Measurements from ENCODE around the gene TSR2. TPM values are rescaled to one million over a fixed set of nuclear protein-coding genes. Genes with fewer than 3 reads are reported as not detected.

TSR2 gene
- total RNA-seq, 2 experiments from 2014 or later: 36.3 to 36.5 TPM

- Mint-ChIP-seq H3K36me3 (ENCODE audit: low read depth) (no peaks in the 10 kb centered on the region), H3K4me1 (ENCODE audit: low read depth) (no peaks in the 10 kb centered on the region), H3K27me3 (no peaks in the 10 kb centered on the region), H3K27ac (no peak overlapping the region), H3K4me3 (no peak overlapping the region), H3K9me3 (no peaks in the 10 kb centered on the region)
- Histone ChIP-seq H3K36me3 (ENCODE audit: insufficient read depth, low read length) (no peaks in the 10 kb centered on the region), H3K4me1 (ENCODE audit: insufficient read depth, low read length) (no peaks in the 10 kb centered on the region), H3K27me3 (ENCODE audit: control insufficient read depth in 1 of 2, insufficient read depth in 2 of 2, low read length in 2 of 2) (no peaks in the 10 kb centered on the region), H3K4me3 (ENCODE audit: low read length) (no peak overlapping the region), H3K27ac (ENCODE audit: low read depth in 1 of 2, low read length in 2 of 2) (no peak overlapping the region), H3K9me3 (ENCODE audit: control insufficient read depth in 1 of 2, insufficient read depth in 1 of 2, low read length in 2 of 2) (no peaks in the 10 kb centered on the region)
- DNase-seq (no peak), ATAC-seq (ENCODE audit: poor library complexity) (no peak)
- ChIA-PET POLR2A (no interaction called here), CTCF (no interaction called here)
- TF ChIP-seq CTCF (IDR thresholded peaks at IDR 0.05): no peak
- intact Hi-C loops (cut with DNase I, micrococcal nuclease): no loop called here
These were observed 39.2 kb downstream of the TSR2 start for GRCh38 chrX:54479136-54480111.

- ChIA-PET CTCF (no interaction called here), POLR2A (no interaction called here)
- Histone ChIP-seq H3K4me1 (ENCODE audit: insufficient read depth, low read length) (no peaks in the 10 kb centered on the region), H3K4me3 (ENCODE audit: low read length) (no peak overlapping the region), H3K27me3 (ENCODE audit: control insufficient read depth in 1 of 2, insufficient read depth in 2 of 2, low read length in 2 of 2) (no peaks in the 10 kb centered on the region), H3K36me3 (ENCODE audit: insufficient read depth, low read length) (no peaks in the 10 kb centered on the region), H3K27ac (ENCODE audit: low read depth in 1 of 2, low read length in 2 of 2) (no peak overlapping the region), H3K9me3 (ENCODE audit: control insufficient read depth in 1 of 2, insufficient read depth in 1 of 2, low read length in 2 of 2) (no peaks in the 10 kb centered on the region)
- Mint-ChIP-seq H3K9me3 (no peaks in the 10 kb centered on the region), H3K4me1 (ENCODE audit: low read depth) (no peaks in the 10 kb centered on the region), H3K4me3 (no peak overlapping the region), H3K27ac (no peak overlapping the region), H3K27me3 (no peaks in the 10 kb centered on the region), H3K36me3 (ENCODE audit: low read depth) (no peaks in the 10 kb centered on the region)
- TF ChIP-seq CTCF (IDR thresholded peaks at IDR 0.05): no peak
- ATAC-seq (ENCODE audit: poor library complexity) (no peak), DNase-seq (no peak)
- intact Hi-C loops (cut with DNase I, micrococcal nuclease): no loop called here
These were observed 42.8 kb downstream of the TSR2 start for GRCh38 chrX:54482839-54483593.

GRCh38 chrX:54483946-54484345 is 43.7 kb downstream of the TSR2 start:
- Histone ChIP-seq H3K9me3 (ENCODE audit: control insufficient read depth in 1 of 2, insufficient read depth in 1 of 2, low read length in 2 of 2) (no peaks in the 10 kb centered on the region), H3K36me3 (ENCODE audit: insufficient read depth, low read length) (no peaks in the 10 kb centered on the region), H3K4me3 (ENCODE audit: low read length) (no peak overlapping the region), H3K27ac (ENCODE audit: low read depth in 1 of 2, low read length in 2 of 2) (no peak overlapping the region), H3K27me3 (ENCODE audit: control insufficient read depth in 1 of 2, insufficient read depth in 2 of 2, low read length in 2 of 2) (no peaks in the 10 kb centered on the region), H3K4me1 (ENCODE audit: insufficient read depth, low read length) (no peaks in the 10 kb centered on the region)
- intact Hi-C loops (cut with DNase I, micrococcal nuclease): no loop called here
- no peaks in the 10 kb centered on the region for H3K9me3 Mint-ChIP-seq
- H3K4me1 Mint-ChIP-seq (ENCODE audit: low read depth): no peaks in the 10 kb centered on the region
- TF ChIP-seq CTCF (IDR thresholded peaks at IDR 0.05): no peak
- H3K27ac Mint-ChIP-seq: no peak overlapping the region
- DNase-seq (no peak), ATAC-seq (ENCODE audit: poor library complexity) (no peak)
- no peaks in the 10 kb centered on the region for H3K27me3 Mint-ChIP-seq
- ChIA-PET CTCF (interaction anchor here (0.6 kb wide), 1 partner anchor 26 kb away, joined by 4 read pairs; no protein-coding TSS in a partner anchor), POLR2A (no interaction called here)
- H3K4me3 Mint-ChIP-seq: no peak overlapping the region
- no peaks in the 10 kb centered on the region for H3K36me3 Mint-ChIP-seq (ENCODE audit: low read depth)

Measured in CD4-positive, alpha-beta T cell (primary cell).